GM18909 (cell line): ENCODE results near the gene PHACTR1.

Experiments used
- ATAC-seq: cut with Tn5 transposase; IDR thresholded peaks from one replicate; pipeline ENCODE4 v1.9.1; 2021; ENCODE audit warnings: mild to moderate bottlenecking; ENCODE audit not compliant: unreplicated experiment, poor library complexity

Gene PHACTR1

DNA sequence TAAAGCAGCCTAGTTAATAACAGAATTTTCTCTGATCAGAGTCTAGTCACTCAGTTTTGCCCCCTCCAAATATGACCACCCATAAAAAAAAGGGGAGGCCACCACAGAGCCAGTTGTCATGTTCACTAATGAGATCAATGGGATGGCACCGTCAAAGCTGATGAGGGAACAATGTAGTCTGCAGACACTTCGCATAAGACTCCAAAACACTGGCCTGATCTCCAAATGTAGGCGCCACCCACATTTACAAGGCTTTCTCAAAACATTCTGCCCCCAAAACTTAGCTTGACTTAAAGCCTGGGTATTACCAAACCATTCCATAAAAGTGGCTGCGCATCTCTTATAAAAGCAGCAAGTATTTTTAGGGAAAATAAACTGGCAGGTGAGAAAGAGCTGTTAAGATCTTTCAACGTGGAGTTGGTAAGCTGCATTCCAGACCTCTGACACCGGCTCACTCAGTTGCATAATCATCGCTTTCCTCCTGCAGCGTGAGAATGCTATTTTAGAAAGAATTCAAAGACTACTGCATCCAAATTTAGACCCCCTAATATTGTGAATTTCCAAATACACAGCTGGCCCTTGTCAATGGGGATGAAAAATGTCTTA, 552.4 kb downstream of the PHACTR1 start:
- no peak for ATAC-seq

DNA sequence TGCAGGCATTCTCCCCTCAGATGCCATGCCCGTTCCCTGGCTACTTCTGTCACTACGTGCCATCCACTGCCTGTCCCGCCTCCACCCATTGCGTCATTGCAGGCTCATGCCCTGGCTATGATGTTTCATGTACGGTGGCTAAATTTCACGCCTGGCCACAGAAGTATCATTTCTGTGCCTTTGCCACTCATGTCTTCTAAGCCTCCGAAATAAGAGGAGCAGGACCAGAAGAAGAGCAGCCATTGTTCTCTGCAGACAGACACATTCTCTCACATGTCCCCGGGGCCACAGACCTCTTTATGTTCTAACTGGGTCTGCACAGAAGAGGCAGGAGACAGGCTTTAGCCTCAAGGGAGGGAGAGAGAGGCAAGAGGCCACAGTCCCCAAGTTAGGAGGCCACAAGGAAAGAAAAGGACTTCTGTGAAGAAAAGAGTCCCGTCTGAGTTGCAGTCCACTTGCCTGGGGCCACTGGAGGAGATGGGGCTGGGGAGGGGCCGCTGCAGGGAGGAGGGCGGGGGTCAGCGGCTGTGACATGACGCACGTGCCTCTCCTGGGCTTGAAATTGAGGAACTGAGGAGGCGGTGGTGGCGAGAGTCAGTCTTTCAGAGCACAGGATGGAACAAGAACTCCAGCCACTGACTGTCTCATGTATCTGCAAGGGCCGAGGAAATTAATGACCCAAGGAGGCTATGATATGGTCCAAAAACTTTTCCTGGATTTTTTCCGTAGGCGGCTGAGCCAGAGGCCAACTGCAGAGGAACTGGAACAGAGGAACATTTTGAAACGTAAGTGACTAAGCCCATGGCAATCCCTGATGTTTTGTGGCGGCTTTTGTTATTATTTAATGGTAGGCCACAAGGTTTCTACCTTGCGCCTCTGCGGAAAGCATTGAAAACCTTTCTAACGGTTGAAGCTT, 555.8 kb downstream of the PHACTR1 start:
- ATAC-seq, result peak; percentile 74

DNA sequence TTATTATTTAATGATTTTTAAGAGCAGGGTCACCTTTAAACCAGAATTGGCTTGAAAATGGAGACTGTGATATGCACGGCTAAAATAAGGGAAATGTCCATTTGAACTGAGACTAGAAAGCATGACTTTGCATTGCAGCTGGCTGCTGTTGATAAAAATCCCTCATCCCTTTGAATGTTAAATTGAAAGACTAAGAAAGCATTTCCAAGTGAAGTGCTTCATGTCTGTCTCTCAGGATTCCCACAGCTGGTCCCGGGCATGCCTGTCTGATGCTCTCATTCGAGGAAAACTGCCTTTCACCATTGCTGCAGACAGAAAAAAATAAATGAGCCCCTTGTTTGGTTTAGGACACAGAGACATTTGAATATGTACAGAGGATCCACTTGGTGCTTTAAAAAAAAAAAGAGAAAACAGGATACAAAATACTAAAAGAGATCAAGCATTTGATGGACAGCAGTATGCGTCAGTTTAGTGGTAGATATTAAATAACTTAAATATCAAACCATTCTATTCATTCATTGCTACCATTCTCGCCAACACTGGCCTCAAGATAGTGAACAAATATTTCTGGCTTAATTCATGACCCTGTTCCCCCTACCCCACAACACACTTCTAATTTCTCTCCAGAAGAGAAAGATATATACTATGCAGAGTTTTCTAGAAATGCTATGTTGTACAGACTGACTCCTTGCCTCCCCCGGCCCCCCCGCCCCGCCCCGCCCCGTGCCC, 556.8 kb downstream of the PHACTR1 start:
- ATAC-seq, result no peak

DNA sequence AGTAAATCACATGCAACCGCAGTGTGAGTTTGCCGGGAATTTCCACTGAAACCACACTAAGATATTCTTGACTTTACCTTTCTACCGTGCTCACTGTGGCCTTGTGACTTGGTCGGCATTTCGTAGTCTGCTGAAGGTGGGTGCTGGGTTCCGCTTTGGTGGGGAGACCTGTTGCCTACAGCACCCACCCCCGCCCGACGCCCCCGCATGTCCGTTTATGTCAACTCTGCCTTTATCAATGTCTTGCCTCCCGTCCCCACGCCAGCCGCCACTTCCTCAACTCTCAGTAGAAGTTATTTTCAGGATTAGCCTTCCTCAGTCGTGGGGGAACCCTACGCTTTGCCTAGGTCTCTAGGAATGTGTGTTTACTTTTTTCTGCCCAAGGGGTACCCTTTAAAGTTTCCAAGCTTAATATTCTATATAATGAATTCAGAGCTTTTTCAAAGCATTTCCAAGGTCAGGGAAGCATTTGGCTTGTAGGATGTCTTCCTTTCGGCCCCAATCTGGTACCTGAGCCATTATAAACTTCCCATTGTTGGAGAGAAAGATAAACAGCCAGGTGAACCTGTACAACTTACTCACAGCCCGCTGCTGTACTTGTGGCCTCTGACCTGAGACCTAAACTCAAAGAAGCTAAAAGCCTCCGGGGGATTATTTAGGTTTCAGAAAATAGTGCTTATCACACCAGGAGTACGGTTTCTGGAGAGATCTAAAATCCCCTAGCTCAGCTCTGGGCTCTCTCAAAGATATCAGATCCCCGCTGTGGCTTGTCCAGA, 557.6 kb downstream of the PHACTR1 start:
- peak; percentile 46 for ATAC-seq

DNA sequence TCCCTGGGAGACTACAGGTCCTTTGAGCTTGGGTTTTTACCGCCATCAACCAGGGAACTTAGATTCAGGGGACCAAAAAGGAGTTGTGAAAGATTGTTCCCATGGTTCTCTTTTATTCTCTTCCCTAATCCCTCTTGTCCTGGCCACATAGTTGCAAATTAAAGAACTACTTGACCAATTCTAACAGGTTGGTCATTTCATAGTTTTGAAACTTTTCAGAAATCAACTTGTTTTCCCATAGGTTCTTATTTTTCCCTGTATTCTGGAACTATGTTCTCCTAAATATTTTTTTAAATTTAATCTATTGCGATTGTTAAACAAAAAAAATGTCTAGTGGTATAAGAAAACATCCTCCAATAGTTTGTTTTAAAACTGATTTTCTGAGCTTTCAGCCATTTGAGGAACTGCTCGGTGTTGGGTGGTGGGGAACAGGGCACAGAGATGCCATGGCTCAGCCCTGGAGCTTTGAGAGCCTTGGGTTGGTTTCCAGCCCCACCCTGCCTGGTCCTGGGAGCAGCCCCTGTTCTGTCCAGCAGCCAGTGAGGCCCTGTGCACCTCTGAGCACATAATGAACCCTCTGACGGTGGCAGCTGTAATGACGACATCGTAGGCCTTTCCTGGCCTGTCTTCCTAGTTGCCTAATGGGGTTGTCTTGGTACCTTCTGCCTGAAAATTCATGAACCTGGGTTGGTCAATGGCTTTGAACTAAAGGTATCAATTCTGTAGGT, 558.3 kb downstream of the PHACTR1 start:
- no peak for ATAC-seq

DNA sequence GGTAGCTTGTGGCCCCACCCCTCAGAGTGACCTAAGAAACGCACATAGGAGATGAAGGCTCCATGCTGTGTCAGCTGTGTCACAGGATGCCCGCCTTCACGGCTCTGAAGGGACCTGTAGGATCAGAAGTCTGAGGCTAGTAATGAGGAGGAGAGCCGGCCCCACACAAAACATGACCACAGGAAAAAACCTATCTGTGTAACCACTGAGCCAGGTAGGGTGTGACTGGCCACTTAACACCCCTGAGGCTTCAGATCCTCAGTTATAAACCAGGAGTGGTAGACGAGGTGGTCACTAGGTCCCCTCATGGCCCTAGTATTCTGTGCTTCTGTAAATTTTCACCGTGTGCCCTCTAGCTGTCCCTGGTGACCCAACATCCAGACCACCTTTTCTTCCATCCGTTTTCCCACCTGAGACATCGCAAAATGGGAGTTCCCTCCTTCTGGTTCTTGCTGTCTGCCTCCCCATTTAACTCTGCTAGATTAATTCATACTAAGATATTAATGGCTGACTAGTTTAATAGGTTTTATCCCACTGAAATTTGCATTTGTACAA, 558.9 kb downstream of the PHACTR1 start:
- ATAC-seq, result no peak

DNA sequence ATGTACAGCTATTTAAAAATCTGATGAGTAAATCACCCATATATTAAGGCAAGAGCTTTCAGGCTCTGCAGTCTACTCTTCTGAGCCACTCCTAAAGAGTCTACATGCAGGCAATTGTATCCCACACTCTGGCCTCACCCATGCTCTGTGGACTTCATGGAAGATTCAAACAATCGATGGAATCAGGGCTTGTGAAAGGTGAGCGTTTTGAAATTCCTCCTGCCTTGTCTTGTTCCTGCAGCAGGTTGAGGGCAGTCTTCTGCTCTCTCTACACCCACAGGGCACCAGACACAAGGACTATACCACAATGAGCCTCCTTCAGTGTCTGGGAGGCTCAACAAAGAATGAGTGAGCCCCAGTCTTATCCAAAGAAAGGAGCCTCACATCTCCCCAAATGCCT, 560.7 kb downstream of the PHACTR1 start:
- ATAC-seq, result no peak

DNA sequence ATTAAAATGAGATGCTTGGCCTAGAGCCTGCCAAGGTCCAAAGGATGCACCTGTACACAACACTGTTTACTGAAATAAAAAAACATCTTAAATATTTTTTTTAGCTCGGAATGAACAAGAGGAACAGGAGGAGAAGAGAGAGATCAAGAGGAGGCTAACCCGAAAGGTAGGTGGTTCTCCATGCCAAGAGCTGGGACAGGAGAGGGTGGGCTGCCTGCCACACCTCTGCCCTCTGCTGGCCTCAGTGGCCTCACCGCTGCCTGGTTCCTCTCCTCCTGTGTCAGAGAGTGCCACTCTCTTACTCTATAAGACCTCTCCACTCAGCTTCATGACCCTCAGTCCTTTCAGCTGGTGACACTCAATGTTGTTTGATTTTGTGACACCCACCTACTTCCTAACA, 561.6 kb downstream of the PHACTR1 start:
- no peak for ATAC-seq

DNA sequence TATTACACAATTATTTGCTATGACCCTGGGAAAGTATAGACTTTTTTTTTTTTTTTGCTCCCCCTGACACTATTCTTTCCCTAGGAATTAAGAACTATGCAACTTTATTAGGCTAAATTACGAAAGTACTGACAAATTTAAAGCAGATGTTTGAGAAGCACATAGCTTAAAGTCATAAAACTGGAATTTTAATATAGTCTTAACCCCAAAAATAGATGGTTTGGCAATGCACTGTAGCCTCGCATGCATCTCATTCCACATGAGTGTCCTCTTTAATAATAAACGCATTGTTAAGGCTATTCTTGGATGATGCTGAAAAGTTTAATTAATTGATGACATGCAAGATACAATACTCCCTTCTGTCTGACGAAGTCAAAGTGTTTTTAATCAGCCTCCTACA, 562.4 kb downstream of the PHACTR1 start:
- no peak for ATAC-seq

DNA sequence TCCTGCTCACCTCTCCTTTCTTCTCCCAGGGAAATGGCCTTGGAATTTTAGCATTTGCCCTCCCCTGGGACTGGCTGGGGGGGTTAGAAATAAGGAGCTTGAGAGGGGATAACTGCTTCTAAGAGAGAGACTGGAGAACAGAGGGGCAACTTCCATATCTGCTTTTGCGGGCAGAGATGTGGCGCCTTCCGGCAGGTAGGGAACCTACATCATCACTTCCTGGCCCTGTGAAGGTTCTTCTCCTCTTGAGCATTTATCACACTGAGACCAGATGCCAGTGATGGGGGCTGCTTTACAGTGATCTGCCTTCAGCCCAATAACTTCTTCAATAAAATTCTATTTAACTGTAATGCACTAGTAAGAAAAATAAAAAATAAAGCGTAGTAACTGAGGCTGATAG, 563.7 kb downstream of the PHACTR1 start:
- no peak for ATAC-seq

DNA sequence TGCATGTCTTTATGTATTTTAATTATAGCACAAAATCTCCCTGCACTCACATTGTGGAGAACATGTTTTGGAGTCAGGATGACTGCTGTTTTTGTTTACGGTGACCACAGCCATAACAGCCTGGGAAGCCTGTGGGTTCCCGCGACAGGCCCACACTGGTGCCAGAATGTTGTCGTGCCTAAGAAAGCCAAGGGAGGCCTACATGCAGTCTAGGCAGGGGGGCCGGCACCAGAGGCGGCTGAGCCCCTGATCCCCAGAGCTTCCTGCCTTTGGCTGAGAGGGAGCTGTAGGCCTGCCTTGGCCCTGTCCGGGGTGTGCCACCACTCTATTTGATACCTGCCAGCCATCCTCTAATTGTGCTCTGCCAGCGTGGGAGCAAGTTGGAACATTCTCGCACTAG, 565.1 kb downstream of the PHACTR1 start:
- no peak for ATAC-seq

DNA sequence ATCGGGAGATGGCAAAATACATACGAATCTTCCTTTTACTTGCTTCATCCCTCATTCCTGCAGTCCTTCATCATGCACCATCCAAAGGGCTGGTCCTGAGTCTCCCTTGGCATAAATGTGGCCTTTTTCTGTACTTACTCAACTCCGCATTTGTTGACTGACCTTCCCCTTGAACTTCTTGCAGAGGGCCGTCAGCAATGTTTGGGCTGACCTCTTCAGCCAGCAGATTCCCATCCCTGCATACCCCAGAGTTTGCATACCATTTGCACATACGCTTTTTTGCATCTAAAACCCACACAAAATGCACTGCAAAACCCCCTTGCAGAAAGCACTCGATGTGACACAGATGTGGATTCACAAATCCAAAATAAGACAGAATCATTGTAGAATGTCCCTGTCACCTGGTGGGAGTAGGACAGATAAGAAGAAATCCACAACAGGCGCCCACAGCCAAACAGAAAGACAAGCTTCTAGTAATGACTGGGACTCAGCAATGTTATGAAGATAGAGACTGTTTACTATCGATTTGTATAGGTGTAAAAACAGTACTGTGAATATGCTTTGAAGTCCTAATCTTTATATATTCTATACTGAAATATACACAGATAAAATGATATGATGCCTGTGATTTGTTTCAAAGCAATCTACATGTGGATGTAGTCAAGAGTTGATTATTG, 566.0 kb downstream of the PHACTR1 start:
- ATAC-seq, result no peak

DNA sequence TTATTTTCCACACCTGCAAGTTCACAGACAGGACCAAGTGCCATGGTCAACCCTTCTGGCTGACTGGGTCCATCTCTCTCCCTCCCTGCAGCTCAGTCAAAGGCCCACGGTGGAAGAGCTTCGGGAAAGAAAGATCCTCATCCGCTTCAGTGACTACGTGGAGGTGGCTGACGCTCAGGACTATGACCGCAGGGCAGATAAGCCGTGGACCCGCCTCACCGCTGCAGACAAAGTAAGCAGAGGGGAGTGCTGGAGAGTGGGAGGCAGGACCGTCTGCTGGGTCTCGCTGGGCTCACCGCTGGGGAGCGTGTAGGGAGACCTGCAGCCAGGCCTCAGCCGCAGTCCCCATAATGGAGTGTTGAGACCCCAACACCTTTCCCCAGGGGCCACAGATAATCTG, 566.8 kb downstream of the PHACTR1 start:
- no peak for ATAC-seq

DNA sequence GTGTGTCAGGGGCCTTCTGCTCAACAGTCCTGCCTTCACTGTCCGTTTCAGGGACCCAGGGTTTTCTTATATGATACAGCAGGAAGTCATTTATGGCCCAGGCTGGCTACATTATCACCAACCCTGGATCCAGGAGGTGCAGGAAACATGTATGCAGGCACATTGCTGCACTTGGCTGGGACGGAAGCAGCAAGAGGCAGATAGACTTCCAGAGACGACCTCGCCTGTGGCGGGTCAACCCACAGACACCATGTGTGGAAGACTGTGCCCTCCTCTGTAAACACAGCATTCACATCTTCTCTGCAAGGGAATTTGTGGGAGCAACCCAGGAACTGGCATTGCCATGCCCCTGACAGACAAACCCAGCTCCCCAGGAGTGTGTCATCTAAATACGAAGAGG, 568.1 kb downstream of the PHACTR1 start:
- ATAC-seq, result no peak

DNA sequence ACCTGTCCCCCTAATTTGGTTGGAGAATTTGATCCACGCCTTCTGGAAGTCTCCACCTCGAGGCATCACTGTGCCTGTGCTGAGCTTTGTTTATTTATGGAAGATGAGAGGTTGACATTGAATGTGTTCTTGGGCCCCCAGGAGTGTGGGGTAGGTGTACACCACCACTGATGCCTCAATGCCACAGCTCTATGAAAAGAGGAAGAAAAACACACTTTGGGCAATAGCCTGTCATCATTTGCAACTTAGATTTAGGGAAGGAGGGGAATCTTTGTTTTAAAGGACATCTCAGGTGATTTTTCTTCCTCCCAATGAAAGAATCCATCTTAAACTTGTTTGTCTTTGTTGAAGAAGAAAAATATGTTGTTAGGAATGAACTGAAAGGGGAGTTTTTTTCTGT, 569.1 kb downstream of the PHACTR1 start:
- no peak for ATAC-seq

DNA sequence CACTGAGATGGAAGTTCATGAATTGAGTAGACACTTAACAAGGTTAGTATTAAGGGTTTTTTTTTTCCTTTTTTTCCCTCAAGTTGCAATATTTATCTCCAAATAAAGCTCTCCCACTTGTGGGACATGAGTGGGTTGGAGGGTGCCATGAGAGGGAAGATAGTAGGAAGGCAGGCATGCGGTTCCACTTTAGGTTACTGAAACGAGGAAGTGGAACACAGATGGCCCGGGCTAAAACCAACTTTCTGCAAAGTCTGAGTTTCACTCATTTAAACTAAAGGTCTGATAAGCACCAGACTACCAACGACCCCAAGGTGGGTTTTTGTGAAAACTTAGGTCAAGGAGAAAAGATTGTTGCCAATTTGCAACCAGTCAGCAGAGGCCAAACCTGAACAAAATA, 569.6 kb downstream of the PHACTR1 start:
- peak; percentile 53 for ATAC-seq

DNA sequence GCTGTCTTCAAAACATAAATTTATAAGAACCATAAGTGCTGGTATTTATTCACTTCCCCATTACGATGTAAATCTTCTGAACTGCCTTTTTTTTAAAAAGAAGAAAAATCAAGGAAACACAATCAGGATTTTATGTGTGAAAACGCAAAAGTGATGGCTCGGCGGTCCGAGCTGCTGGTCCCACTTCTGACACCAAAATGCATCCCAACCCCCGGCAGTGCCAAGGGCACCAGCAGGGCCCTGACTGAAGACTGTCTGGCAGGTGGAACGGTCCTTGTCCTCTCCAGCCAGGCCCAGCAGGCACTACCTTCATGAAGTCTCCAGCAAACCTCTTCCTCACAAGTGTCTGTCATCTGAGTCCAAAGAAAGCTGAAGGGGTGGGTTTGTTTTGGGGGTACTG, 570.5 kb downstream of the PHACTR1 start:
- no peak for ATAC-seq

DNA sequence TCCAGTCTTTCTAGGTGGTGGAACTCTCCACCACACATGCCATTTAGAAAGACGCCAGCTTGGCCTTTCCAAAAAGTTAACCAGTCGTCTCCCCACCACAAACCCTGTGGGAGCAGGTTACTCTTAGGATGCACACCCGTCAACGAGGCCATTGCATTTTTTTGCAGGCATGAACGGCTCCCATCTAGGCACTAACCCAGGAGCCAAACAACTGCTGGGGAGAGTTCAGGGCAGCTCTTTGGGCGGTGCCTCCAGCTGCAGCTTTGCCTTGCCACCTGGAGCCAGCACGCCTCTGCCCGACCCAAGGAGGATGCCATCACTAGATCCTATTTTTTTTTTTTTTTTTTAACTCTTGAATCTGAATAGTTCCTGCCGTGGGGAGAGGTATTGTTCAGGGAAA, 571.9 kb downstream of the PHACTR1 start:
- no peak for ATAC-seq

DNA sequence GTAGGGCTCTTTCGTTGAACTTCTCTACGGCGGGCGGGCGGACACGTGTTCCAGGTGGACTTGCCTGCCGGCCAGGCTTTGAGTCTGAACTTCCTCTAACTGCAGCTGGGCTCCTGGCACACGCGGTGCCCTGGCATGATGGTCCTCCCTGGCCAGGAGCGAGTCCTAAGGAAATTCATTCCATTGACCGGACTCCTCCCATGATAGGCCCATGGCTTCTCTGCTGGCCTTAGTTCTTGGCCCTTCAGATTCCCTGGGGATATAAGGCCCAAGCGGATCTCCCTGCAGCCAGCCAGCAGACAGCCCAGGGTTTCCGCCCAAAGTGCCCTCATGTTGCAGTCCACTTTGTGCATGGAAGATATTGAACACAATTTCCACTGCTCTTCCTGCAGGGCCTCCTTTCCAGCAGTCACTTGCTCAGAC, 572.4 kb downstream of the PHACTR1 start:
- no peak for ATAC-seq
